OCI-LY7 (cell line): ENCODE measurements around the gene MAGEB10. TPM values are rescaled to one million over a fixed set of nuclear protein-coding genes. Genes with fewer than 3 reads are reported as not detected.

ENCODE experiments used
- BruUV-seq: library from RNA; stranded (reverse); fragments of 400-500 nt; replicated peaks from 2 replicates; lab custom pipeline; 2021; lab: Mats Ljungman, UMichigan
- CTCF ChIA-PET: fragments of 300-600 bp; sonication (Branson Sonifier 250); formaldehyde crosslinking; loops from one replicate; lab custom pipeline; 2022; ENCODE audit warnings: antibody characterized with exemption; ENCODE audit not compliant: unreplicated experiment; lab: Charles Lee
- POLR2A ChIA-PET: fragments of 300-600 bp; sonication (Branson Sonifier 250); formaldehyde crosslinking; loops from one replicate; lab custom pipeline; 2022; ENCODE audit warnings: antibody characterized with exemption; lab: Charles Lee
- DNase-seq: peaks from one replicate; pipeline ENCODE4 v3.0.0-alpha.2; 2015; ENCODE audit warnings: low spot score
- H2AFZ ChIP-seq: fragments of 200-600 bp; sonication (generic), shearing (Covaris generic); 2 replicates; pipeline ENCODE4 v1.6.1; 2014; ENCODE audit warnings: mild to moderate bottlenecking, antibody characterized with exemption, low read length, moderate library complexity
- H3K27ac ChIP-seq: fragments of 200-600 bp; sonication (generic); 2 replicates; pipeline ENCODE4 v1.5.1; 2014; ENCODE audit warnings: mixed run types, low read depth, mild to moderate bottlenecking, moderate library complexity, low read length, inconsistent platforms; ENCODE audit not compliant: poor library complexity, severe bottlenecking
- H3K36me3 ChIP-seq: fragments of 200-600 bp; sonication (generic); 2 replicates; pipeline ENCODE4 v1.6.1; 2014; ENCODE audit warnings: mild to moderate bottlenecking, antibody characterized with exemption, low read length, moderate library complexity, mixed read lengths; ENCODE audit not compliant: insufficient read depth
- H3K4me1 ChIP-seq: fragments of 200-600 bp; sonication (generic); 2 replicates; pipeline ENCODE4 v1.5.1; 2014; ENCODE audit warnings: mild to moderate bottlenecking, low read length; ENCODE audit not compliant: insufficient read depth, poor library complexity, severe bottlenecking
- H3K4me2 ChIP-seq: fragments of 200-600 bp; sonication (generic); 2 replicates; pipeline ENCODE4 v1.6.1; 2014; ENCODE audit warnings: mild to moderate bottlenecking, low read length
- H3K4me3 ChIP-seq: fragments of 200-600 bp; sonication (generic); 2 replicates; pipeline ENCODE4 v1.5.1; 2014; ENCODE audit warnings: mild to moderate bottlenecking, low read depth, low read length; ENCODE audit not compliant: poor library complexity, severe bottlenecking
- H3K79me2 ChIP-seq: fragments of 200-600 bp; sonication (generic); 2 replicates; pipeline ENCODE4 v1.6.1; 2016; ENCODE audit warnings: low read depth, mild to moderate bottlenecking, low read length, moderate library complexity, mixed read lengths; ENCODE audit not compliant: insufficient read depth
- H3K9me2 ChIP-seq: fragments of 200-600 bp; sonication (generic); 2 replicates; pipeline ENCODE4 v1.6.1; 2016; ENCODE audit warnings: mild to moderate bottlenecking, low read length, mixed read lengths; ENCODE audit not compliant: insufficient read depth
- H3K9me3 ChIP-seq: fragments of 200-600 bp; sonication (generic); 2 replicates; pipeline ENCODE4 v1.6.1; 2014; ENCODE audit warnings: mild to moderate bottlenecking, mixed run types, low read length, mixed read lengths
- H4K20me1 ChIP-seq: fragments of 200-600 bp; sonication (generic); 2 replicates; pipeline ENCODE4 v1.6.1; 2014; ENCODE audit warnings: mild to moderate bottlenecking, antibody characterized with exemption, low read length, moderate library complexity, mixed read lengths; ENCODE audit not compliant: insufficient read depth
- EZH2phosphoT487 ChIP-seq: fragments of 200-600 bp; sonication (generic); IDR thresholded peaks from 2 replicates; pipeline ENCODE4 v1.6.1; 2018; ENCODE audit warnings: low read depth, borderline replicate concordance, mild to moderate bottlenecking, mixed run types, antibody characterized with exemption, low read length, moderate library complexity, mixed read lengths
- intact Hi-C: fragments of 100-400 bp; cut with micrococcal nuclease; formaldehyde crosslinking; loops from one replicate; pipeline ENCODE4 v1.10.0; 2022; ENCODE audit not compliant: unreplicated experiment
- total RNA-seq, 2 experiments: library from RNA; depleted of rRNA in 1 of 2; stranded (reverse); fragments of >200 nt in 1 of 2; shearing (Covaris generic) in 1 of 2; gene quantifications; 2 replicates each; pipeline ENCODE4 v1.2.3, GENCODE V29; 2014 to 2022
- TF ChIP-seq, protein P1 (sequence below): fragments of 200-600 bp; sonication (generic); conservative IDR thresholded peaks from 2 replicates; pipeline ENCODE4 v1.5.1; 2014; ENCODE audit warnings: mild to moderate bottlenecking, antibody characterized with exemption, low read length, moderate library complexity, mixed read lengths

Gene MAGEB10
- total RNA-seq, 2 experiments from 2014 or later, result not detected

DNA sequence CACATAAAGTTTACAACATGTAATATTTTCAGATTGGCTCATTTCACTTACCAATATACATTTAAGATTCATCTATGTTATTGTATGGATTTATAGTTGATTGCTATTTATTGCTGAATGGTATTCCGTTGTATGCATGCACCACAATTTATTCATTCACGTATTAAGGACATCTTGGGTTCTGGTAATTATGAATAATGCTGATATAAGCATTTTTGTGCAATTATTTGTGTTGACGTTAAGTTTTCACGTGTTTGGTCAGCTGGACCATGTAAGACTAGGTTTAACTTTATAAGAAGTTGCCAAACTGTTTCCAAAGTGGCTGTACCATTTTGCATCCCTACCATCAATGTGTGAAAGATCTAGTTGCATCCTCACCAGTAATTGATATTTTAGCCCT lies 35.1 kb downstream of the MAGEB10 start:
- no peaks in the 10 kb centered on the region for H3K9me2 ChIP-seq
- H3K27ac ChIP-seq, result no peak overlapping the region
- no peaks in the 10 kb centered on the region for H3K9me3 ChIP-seq
- no peak for TF ChIP-seq EZH2phosphoT487
- TF ChIP-seq, protein P1, sequence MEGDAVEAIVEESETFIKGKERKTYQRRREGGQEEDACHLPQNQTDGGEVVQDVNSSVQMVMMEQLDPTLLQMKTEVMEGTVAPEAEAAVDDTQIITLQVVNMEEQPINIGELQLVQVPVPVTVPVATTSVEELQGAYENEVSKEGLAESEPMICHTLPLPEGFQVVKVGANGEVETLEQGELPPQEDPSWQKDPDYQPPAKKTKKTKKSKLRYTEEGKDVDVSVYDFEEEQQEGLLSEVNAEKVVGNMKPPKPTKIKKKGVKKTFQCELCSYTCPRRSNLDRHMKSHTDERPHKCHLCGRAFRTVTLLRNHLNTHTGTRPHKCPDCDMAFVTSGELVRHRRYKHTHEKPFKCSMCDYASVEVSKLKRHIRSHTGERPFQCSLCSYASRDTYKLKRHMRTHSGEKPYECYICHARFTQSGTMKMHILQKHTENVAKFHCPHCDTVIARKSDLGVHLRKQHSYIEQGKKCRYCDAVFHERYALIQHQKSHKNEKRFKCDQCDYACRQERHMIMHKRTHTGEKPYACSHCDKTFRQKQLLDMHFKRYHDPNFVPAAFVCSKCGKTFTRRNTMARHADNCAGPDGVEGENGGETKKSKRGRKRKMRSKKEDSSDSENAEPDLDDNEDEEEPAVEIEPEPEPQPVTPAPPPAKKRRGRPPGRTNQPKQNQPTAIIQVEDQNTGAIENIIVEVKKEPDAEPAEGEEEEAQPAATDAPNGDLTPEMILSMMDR, result no peak
- ChIA-PET POLR2A (no interaction called here), CTCF (no interaction called here)
- no peak overlapping the region for H3K4me3 ChIP-seq
- H2AFZ ChIP-seq, result no peak overlapping the region
- H3K4me1 ChIP-seq, result no peaks in the 10 kb centered on the region
- H3K79me2 ChIP-seq, result no peaks in the 10 kb centered on the region
- H3K36me3 ChIP-seq, result no peaks in the 10 kb centered on the region
- intact Hi-C loops, result no loop called here
- no peak overlapping the region for H3K4me2 ChIP-seq
- DNase-seq, result no peak
- BruUV-seq, result no TSS peak
- H4K20me1 ChIP-seq, result no peaks in the 10 kb centered on the region

DNA sequence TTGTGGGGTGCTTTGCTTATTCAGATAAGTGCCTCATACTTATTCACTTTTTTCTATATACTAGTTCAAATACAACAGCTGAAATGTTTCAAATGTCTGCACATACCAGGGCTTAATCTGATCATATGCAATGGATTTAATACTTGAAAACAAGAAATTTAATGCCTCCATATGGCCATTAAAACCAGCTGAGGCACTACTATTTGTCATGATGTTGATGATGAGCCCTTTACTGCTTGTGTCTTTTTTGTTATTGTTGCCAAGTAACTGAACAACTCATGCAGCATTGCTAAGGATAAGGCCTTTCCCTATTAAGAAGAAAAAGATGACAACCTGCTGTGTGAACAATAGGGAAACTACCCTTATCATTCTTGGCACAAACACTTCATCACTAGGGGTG lies 52.5 kb downstream of the MAGEB10 start:
- no TSS peak for BruUV-seq
- no peaks in the 10 kb centered on the region for H4K20me1 ChIP-seq
- no peaks in the 10 kb centered on the region for H3K79me2 ChIP-seq
- POLR2A ChIA-PET, result no interaction called here
- no peak overlapping the region for H2AFZ ChIP-seq
- H3K4me3 ChIP-seq, result no peak overlapping the region
- H3K36me3 ChIP-seq, result no peaks in the 10 kb centered on the region
- H3K9me2 ChIP-seq, result no peaks in the 10 kb centered on the region
- TF ChIP-seq, protein P1, result no peak
- no peaks in the 10 kb centered on the region for H3K9me3 ChIP-seq
- no peak overlapping the region for H3K27ac ChIP-seq
- intact Hi-C loops, result no loop called here
- CTCF ChIA-PET, result no interaction called here
- H3K4me2 ChIP-seq, result no peak overlapping the region
- no peaks in the 10 kb centered on the region for H3K4me1 ChIP-seq
- DNase-seq, result no peak

DNA sequence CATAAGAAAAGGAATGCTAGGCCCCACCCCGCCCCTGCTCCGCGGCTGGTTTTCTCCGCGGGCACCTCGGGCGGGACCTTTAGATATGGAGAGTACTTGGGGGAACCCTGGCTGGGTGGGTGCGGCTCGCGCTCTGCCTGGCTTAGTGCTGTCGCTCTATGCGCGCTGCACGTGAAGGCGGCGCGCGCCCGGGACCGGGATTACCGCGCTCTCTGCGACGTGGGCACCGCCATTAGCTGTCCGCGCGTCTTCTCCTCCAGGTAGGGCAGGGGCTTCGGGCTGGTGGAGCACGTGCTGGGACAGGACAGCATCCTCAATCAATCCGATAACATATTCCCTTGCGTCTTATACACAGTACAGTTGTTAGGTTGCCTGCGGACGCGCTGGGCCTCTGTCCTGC lies 56.0 kb downstream of the MAGEB10 start:
- ChIA-PET POLR2A (interaction anchor here (1.2 kb wide), 1 partner anchor 12 kb away, joined by 3 read pairs; no protein-coding TSS in a partner anchor), CTCF (no interaction called here)
- H3K4me2 ChIP-seq, result no peak overlapping the region
- no peaks in the 10 kb centered on the region for H3K36me3 ChIP-seq
- H3K4me3 ChIP-seq, result no peak overlapping the region
- H2AFZ ChIP-seq, result no peak overlapping the region
- no TSS peak for BruUV-seq
- no peaks in the 10 kb centered on the region for H3K9me2 ChIP-seq
- H3K9me3 ChIP-seq, result no peaks in the 10 kb centered on the region
- intact Hi-C loops, result no loop called here
- H3K79me2 ChIP-seq, result no peaks in the 10 kb centered on the region
- TF ChIP-seq, protein P1, result no peak
- TF ChIP-seq EZH2phosphoT487, result no peak
- no peak for DNase-seq
- H3K27ac ChIP-seq, result no peak overlapping the region
- no peaks in the 10 kb centered on the region for H3K4me1 ChIP-seq
- H4K20me1 ChIP-seq, result no peaks in the 10 kb centered on the region

Other genes with a start within 250 kb of the MAGEB10 start
- gene DCAF8L2, start 217.6 kb upstream of the MAGEB10 start, total RNA-seq (2014; rRNA removed; shearing (Covaris generic)), result not detected in 2 replicates
- not detected in 2 replicates for gene DCAF8L2, start 217.6 kb upstream of the MAGEB10 start, total RNA-seq (2022)
- gene DCAF8L1, start 173.5 kb downstream of the MAGEB10 start, total RNA-seq (2014; rRNA removed; shearing (Covaris generic)), result not detected in 2 replicates
- gene DCAF8L1, start 173.5 kb downstream of the MAGEB10 start, total RNA-seq (2022), result not detected in 2 replicates